Suprapubic skin (tissue), 3 donors: ENCODE data around the gene GRM5.

Experiments used
- EP300 ChIP-seq: sonication (generic); formaldehyde crosslinking; IDR thresholded peaks from one replicate; pipeline ENCODE4 v1.6.1; 2017; ENCODE audit warnings: antibody characterized with exemption
- TF ChIP-seq, protein P1 (sequence below), 2 donors: fragments of 200-600 bp in 1 of 2; fragments of 450-650 bp in 1 of 2; sonication (generic) in 1 of 2; IDR thresholded peaks; one replicate each; pipeline ENCODE4 v1.5.1; 2016 to 2019; ENCODE audit warnings: antibody characterized with exemption in 2 of 2, mild to moderate bottlenecking in 1 of 2, moderate library complexity in 1 of 2

DNA sequence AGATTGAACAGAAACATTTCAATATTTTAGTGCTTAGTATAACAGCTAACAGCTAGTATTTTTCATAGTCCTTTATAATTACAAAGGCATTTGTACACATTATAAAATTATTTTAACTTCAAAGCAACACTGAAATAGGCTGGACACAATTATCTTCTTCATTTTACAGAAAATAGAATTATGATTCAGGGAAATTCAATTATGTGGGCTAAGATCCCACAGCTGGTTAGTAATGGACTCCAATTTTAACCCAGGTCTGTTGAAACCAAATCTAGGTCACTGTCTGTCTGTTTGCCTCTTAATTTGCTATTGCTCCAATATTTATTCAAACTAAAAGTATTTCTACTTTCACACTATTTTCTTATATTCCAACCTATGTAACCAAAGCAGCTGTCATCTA lies 574.1 kb downstream of the GRM5 start:
- TF ChIP-seq, protein P1, sequence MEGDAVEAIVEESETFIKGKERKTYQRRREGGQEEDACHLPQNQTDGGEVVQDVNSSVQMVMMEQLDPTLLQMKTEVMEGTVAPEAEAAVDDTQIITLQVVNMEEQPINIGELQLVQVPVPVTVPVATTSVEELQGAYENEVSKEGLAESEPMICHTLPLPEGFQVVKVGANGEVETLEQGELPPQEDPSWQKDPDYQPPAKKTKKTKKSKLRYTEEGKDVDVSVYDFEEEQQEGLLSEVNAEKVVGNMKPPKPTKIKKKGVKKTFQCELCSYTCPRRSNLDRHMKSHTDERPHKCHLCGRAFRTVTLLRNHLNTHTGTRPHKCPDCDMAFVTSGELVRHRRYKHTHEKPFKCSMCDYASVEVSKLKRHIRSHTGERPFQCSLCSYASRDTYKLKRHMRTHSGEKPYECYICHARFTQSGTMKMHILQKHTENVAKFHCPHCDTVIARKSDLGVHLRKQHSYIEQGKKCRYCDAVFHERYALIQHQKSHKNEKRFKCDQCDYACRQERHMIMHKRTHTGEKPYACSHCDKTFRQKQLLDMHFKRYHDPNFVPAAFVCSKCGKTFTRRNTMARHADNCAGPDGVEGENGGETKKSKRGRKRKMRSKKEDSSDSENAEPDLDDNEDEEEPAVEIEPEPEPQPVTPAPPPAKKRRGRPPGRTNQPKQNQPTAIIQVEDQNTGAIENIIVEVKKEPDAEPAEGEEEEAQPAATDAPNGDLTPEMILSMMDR (IDR thresholded peaks at IDR 0.05), result no peak
- no peak for TF ChIP-seq EP300
